HCT116 (cell line): ENCODE data around the gene TMEM89. TPM values are rescaled to one million over a fixed set of nuclear protein-coding genes. Genes with fewer than 3 reads are reported as not detected.

Experiments used
- ATAC-seq: fragments of 200-7000 bp; cut with Tn5 transposase; 2 replicates; pipeline ENCODE4 v1.9.1; 2020; ENCODE audit warnings: mild to moderate bottlenecking, moderate library complexity
- BruUV-seq: library from RNA; stranded (reverse); fragments of 400-500 nt; replicated peaks from 2 replicates; lab custom pipeline; 2021; lab: Mats Ljungman, UMichigan
- CTCF ChIA-PET: fragments of 300-600 bp; sonication (Branson Sonifier 250); formaldehyde crosslinking; loops from one replicate; lab custom pipeline; 2021; ENCODE audit warnings: antibody characterized with exemption; lab: Charles Lee
- POLR2A ChIA-PET: fragments of 300-600, 350-600 bp; sonication (Branson Sonifier 250); formaldehyde crosslinking; loops from one replicate; lab custom pipeline; 2021; ENCODE audit warnings: antibody characterized with exemption; lab: Charles Lee
- RAD21 ChIA-PET, 2 experiments: fragments of 300-600 bp; sonication (Branson Sonifier 250); formaldehyde crosslinking; loops; one replicate each; lab custom pipeline; 2023; ENCODE audit warnings: low total read pairs in 2 of 2; ENCODE audit not compliant: uncharacterized antibody in 2 of 2, unreplicated experiment in 2 of 2, low non-redundant PET in 1 of 2; lab: Charles Lee
- DNase-seq: peaks from one replicate; pipeline ENCODE4 v3.0.0-alpha.2; 2010; ENCODE audit warnings: low read depth, low spot score
- H2AFZ ChIP-seq: fragments of 200-600 bp; shearing (Covaris generic), sonication (generic); 2 replicates; pipeline ENCODE4 v1.6.1; 2017; ENCODE audit warnings: low read depth, mixed run types, mixed read lengths, antibody characterized with exemption, low read length; ENCODE audit not compliant: poor library complexity, severe bottlenecking
- H3K27ac ChIP-seq: 2 replicates; pipeline ENCODE4 v1.5.1; 2012; ENCODE audit warnings: low read depth, low read length
- H3K27me3 ChIP-seq: fragments of 200-600 bp; sonication (generic); 2 replicates; pipeline ENCODE4 v1.6.1; 2016; ENCODE audit warnings: mixed run types, low read length, mixed read lengths; ENCODE audit not compliant: insufficient read depth
- H3K36me3 ChIP-seq, 2 experiments: fragments of 200-500 bp in 1 of 2; fragments of 200-600 bp in 1 of 2; sonication (Bioruptor generic) in 1 of 2; sonication (generic) in 1 of 2; 2 replicates each; pipeline versions ENCODE4 v1.5.1 to v1.6.1; 2014 to 2016; ENCODE audit warnings: low read length in 2 of 2, inconsistent platforms in 1 of 2, mixed read lengths in 1 of 2, mixed run types in 1 of 2; ENCODE audit not compliant: insufficient read depth in 2 of 2, control insufficient read depth in 1 of 2
- H3K4me1 ChIP-seq, 2 experiments: fragments of 200-600 bp in 1 of 2; sonication (generic) in 1 of 2; 2 replicates each; pipeline versions ENCODE4 v1.5.1 to v1.6.1; 2012 to 2017; ENCODE audit warnings: low read length in 2 of 2, inconsistent platforms in 1 of 2, mild to moderate bottlenecking in 1 of 2, mixed read lengths in 1 of 2, mixed run types in 1 of 2, moderate library complexity in 1 of 2; ENCODE audit not compliant: insufficient read depth in 2 of 2, control insufficient read depth in 1 of 2
- H3K4me2 ChIP-seq: fragments of 200-600 bp; sonication (generic); 2 replicates; pipeline ENCODE4 v1.6.1; 2017; ENCODE audit warnings: mixed run types, low read length, mixed read lengths
- H3K4me3 ChIP-seq, 2 experiments: fragments of 200-600 bp in 1 of 2; sonication (generic) in 1 of 2; replicated peaks in 1 of 2; 2 replicates each; pipeline ENCODE4 v1.5.1; 2011 to 2016; ENCODE audit warnings: low read length in 2 of 2, control low read depth in 1 of 2, low read depth in 1 of 2, mild to moderate bottlenecking in 1 of 2, mixed read lengths in 1 of 2, mixed run types in 1 of 2
- H3K79me2 ChIP-seq: fragments of 200-600 bp; sonication (generic); 2 replicates; pipeline ENCODE4 v1.6.1; 2017; ENCODE audit warnings: mild to moderate bottlenecking, mixed run types, low read length, moderate library complexity, mixed read lengths; ENCODE audit not compliant: insufficient read depth
- H3K9ac ChIP-seq: fragments of 200-600 bp; sonication (generic); 2 replicates; pipeline ENCODE4 v1.6.1; 2016; ENCODE audit warnings: low read length, mixed read lengths
- H3K9me2 ChIP-seq: fragments of 200-600 bp; sonication (generic), shearing (Covaris generic); 2 replicates; pipeline ENCODE4 v1.6.1; 2017; ENCODE audit warnings: mixed run types, mild to moderate bottlenecking, moderate library complexity; ENCODE audit not compliant: insufficient read depth
- H3K9me3 ChIP-seq, 2 experiments: fragments of 200-500 bp in 1 of 2; fragments of 200-600 bp in 1 of 2; sonication (Bioruptor generic) in 1 of 2; sonication (generic) in 1 of 2; 2 replicates each; pipeline ENCODE4 v1.6.1; 2014 to 2017; ENCODE audit warnings: low read length in 2 of 2, mixed read lengths in 2 of 2, inconsistent platforms in 1 of 2, low read depth in 1 of 2, mild to moderate bottlenecking in 1 of 2, mixed run types in 1 of 2, moderate library complexity in 1 of 2; ENCODE audit not compliant: control insufficient read depth in 1 of 2, insufficient read depth in 1 of 2
- H4K20me1 ChIP-seq: fragments of 200-600 bp; sonication (generic), shearing (Covaris generic); 2 replicates; pipeline ENCODE4 v1.6.1; 2017; ENCODE audit warnings: mixed run types, mild to moderate bottlenecking, moderate library complexity; ENCODE audit not compliant: insufficient read depth
- FOSL1 ChIP-seq: IDR thresholded peaks from 2 replicates; pipeline ENCODE4 v1.6.1; 2012; ENCODE audit warnings: low read depth
- JUND ChIP-seq: IDR thresholded peaks from 2 replicates; pipeline ENCODE4 v1.6.1; 2012
- POLR2A ChIP-seq: IDR thresholded peaks from 2 replicates; pipeline ENCODE4 v1.7.0; 2011; ENCODE audit warnings: borderline replicate concordance; ENCODE audit not compliant: insufficient read depth, insufficient read length; ENCODE audit errors: extremely low read depth
- POLR2AphosphoS5 ChIP-seq: IDR thresholded peaks from 2 replicates; pipeline ENCODE4 v1.6.1; 2011; ENCODE audit warnings: mild to moderate bottlenecking, low read depth, low read length, moderate library complexity
- TCF7L2 ChIP-seq: IDR thresholded peaks from 2 replicates; pipeline ENCODE4 v1.7.0; 2011; ENCODE audit warnings: borderline replicate concordance, inconsistent platforms; ENCODE audit not compliant: insufficient read depth, insufficient read length; ENCODE audit errors: extremely low read depth
- ZFX ChIP-seq: fragments of 450-650 bp; IDR thresholded peaks from 2 replicates; pipeline ENCODE4 v1.6.1; 2017
- intact Hi-C: fragments of 100-400 bp; cut with micrococcal nuclease; formaldehyde crosslinking; loops from 2 replicates; pipeline ENCODE4 v1.10.0; 2022
- total RNA-seq: library from RNA; stranded (reverse); gene quantifications from one replicate; pipeline ENCODE4 v1.2.1, GENCODE V29; 2021; ENCODE audit not compliant: unreplicated experiment
- TF ChIP-seq, protein P1 (sequence below), 3 experiments: fragments of 200-600 bp in 1 of 3; sonication (generic) in 1 of 3; IDR thresholded peaks in 2 of 3; conservative IDR thresholded peaks in 1 of 3; 2 replicates each; pipeline ENCODE4 v1.5.1; 2012 to 2017; ENCODE audit warnings: low read depth in 2 of 3, low read length in 2 of 3, antibody characterized with exemption in 1 of 3, borderline replicate concordance in 1 of 3, control low read depth in 1 of 3, mild to moderate bottlenecking in 1 of 3, mixed read lengths in 1 of 3, mixed run types in 1 of 3, moderate library complexity in 1 of 3; ENCODE audit not compliant: insufficient read depth in 1 of 3

TMEM89 gene
- total RNA-seq, 1 experiment from 2014 or later = 0.49 TPM

DNA sequence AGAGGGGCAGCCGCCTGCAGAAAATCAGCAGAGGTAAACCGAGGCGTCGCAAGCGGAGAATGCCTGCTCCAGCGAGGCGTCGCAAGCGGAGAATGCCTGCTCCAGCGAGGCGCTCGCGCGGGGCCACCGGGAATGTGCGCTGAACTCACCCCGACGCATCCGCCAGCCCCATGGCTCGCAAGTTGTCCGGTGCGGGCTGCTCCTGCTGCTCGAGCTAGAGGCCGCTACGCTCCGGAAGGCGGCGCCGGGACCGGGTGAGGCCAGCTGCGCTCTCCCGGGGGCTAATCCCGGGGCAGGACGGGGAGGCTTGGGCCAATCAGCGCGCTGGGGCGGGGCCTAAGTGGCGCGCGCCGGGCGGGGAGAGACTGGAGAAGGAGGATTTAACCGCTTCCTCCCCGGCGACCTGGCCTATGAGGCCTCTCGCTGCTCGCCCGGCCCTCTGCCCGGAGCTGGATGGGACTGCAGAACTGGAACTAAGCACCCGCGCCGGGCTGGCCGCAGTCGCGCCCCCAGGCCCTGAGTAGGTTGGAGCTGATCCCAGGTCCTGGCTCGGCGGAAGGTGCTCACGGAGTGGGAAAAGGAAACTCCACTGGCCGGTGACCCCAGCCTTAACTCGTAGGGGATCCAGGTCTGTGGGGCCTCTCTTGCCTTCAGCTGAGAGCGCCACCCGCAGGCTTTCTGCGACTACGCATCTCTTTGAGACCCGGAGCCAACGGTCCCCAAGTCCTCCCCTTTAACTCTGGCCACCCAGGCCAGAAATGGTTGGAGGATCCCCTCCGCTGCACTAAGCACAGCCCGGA, 13.9 kb upstream of the TMEM89 start, which contains the start of gene SLC26A6:
TSS of gene SLC26A6 (minus strand) at position 240 of the 800 bp plus-strand sequence. CDS start at position 172, 68 bp downstream.
- Histone ChIP-seq H3K27me3 (no peaks in the 10 kb centered on the region), H4K20me1 (no peaks in the 10 kb centered on the region), H3K9ac (peak within 1 kb of the TSS; percentile 80), H3K36me3 (peaks cover 9 to 27% of the 10 kb centered on the region in 2 experiments; a peak in 2 of 4 replicates), H3K4me2 (peak within 1 kb of the TSS; percentile 94), H2AFZ (no peak within 1 kb of the TSS), H3K4me3 (peak within 1 kb of the TSS; percentile 87 to 94), H3K9me3 (no peaks in the 10 kb centered on the region), H3K4me1 (peaks cover 11 to 22% of the 10 kb centered on the region in 2 experiments), H3K79me2 (peaks cover 12% of the 10 kb centered on the region; the same call in 1 of the 2 replicates), H3K27ac (peak within 1 kb of the TSS; percentile 73), H3K9me2 (no peaks in the 10 kb centered on the region)
- peak; percentile 92 for ATAC-seq
- ChIA-PET RAD21 (interaction anchor here (0.9 to 1.4 kb wide), 2 partner anchors 28 to 235 kb away, joined by 3 to 4 read pairs; partner anchors contain the start of gene CELSR3 (in 1 of the 2)), CTCF (interaction anchor here (0.6 to 1.9 kb wide), 16 partner anchors 9 to 235 kb away, joined by 3 to 14 read pairs (median 4); partner anchors contain the start of genes CELSR3, PFKFB4 and UQCRC1), POLR2A (interaction anchor here (0.7 to 2.3 kb wide), 8 partner anchors 12 to 189 kb away, joined by 3 to 15 read pairs (median 4); partner anchors contain the start of genes ATRIP, CELSR3, PFKFB4 and UQCRC1)
- intact Hi-C loops = loop anchor here (1.0 to 2.0 kb wide), 3 partner anchors 21 to 171 kb away; partner anchors contain the start of gene PFKFB4
- BruUV-seq = TSS peak; percentile 70
- TF ChIP-seq TCF7L2 (no peak), ZFX (peak; percentile 71; the same call in 1 of the 2 replicates), FOSL1 (no peak), POLR2A (peak; percentile 35), POLR2AphosphoS5 (peak; percentile 76), JUND (no peak)
- TF ChIP-seq, protein P1, sequence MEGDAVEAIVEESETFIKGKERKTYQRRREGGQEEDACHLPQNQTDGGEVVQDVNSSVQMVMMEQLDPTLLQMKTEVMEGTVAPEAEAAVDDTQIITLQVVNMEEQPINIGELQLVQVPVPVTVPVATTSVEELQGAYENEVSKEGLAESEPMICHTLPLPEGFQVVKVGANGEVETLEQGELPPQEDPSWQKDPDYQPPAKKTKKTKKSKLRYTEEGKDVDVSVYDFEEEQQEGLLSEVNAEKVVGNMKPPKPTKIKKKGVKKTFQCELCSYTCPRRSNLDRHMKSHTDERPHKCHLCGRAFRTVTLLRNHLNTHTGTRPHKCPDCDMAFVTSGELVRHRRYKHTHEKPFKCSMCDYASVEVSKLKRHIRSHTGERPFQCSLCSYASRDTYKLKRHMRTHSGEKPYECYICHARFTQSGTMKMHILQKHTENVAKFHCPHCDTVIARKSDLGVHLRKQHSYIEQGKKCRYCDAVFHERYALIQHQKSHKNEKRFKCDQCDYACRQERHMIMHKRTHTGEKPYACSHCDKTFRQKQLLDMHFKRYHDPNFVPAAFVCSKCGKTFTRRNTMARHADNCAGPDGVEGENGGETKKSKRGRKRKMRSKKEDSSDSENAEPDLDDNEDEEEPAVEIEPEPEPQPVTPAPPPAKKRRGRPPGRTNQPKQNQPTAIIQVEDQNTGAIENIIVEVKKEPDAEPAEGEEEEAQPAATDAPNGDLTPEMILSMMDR (IDR thresholded peaks at IDR 0.05 in 2 of 3, conservative IDR thresholded peaks at IDR 0.05 in 1 of 3; ENCODE audit: borderline replicate concordance in 1 of 3, insufficient read depth in 1 of 3, low read depth in 2 of 3, low read length in 2 of 3) = peak in 2 of 3 experiments; percentile 80 to 82; a peak in 4 of 6 replicates
- DNase-seq = peak; percentile 88
